Right lobe of liver (tissue), 4 donors: ENCODE results near the gene ERFL.

Source experiments
- CTCF ChIP-seq, 4 donors: fragments of 200-600 bp in 3 of 4; fragments of 450-650 bp in 1 of 4; IDR thresholded peaks; one replicate each; pipeline versions ENCODE4 v1.5.1 to v1.8.0; 2016 to 2022; ENCODE audit warnings: antibody characterized with exemption in 4 of 4, mild to moderate bottlenecking in 2 of 4
- POLR2A ChIP-seq: fragments of 450-650 bp; IDR thresholded peaks from one replicate; pipeline ENCODE4 v1.6.1; 2017; ENCODE audit warnings: antibody characterized with exemption, mild to moderate bottlenecking
- donor health status: DM: no; HTN: no; CAD: no.
- donor health status: DM: no; HTN: no; CAD: no.
- donor health status: DM: no; HTN: yes; CAD: no.

DNA sequence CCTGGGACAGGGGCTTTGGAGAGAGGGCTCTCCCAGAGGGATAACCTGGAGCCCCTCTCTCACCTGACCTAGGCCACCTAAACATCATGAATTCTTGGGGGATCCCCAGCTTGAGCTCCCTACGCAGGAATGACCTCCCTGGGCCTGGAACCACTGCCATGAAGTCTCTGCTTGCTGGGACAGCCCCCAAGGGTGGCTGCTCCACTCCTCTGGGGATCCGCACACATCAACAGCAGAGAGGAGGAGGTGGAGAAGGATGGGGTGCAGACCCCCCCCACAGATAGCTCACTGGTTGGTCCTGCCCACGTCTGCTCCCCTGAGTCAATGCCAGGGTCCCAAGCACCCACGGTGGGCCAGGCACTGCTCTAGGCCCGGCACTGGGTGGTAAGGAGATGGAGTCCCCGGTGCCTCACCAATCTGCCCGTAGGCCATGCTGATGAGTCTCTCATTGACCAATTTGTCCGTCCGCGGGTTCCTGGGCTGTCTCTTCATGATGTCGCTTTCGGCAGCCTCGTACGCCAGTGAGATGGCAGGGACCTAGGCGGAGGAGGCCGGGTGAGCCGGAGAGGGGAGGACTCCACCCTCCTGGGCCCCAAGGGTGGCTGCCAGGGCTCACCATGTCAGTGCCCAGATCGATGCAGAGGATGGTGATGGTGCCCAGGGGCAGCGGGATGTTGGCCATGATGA lies 41.7 kb upstream of the ERFL start:
- TF ChIP-seq CTCF (IDR thresholded peaks at IDR 0.05) (no peak), POLR2A (no peak)
